ENCODE data around the gene CAPN7.
"Not testable (repeated sequence)": the region's sequence is repeated elsewhere in the genome, so short reads cannot be mapped to it uniquely, and the experiment has no call there.

The CAPN7 gene

GRCh38 chr3:15205934-15206661 lies at the start of gene CAPN7:
CAPN7 (plus strand) TSS chr3:15206246; CDS start chr3:15206496, 250 bp downstream.
- DNase-seq = peak; percentile 95

GRCh38 chr3:15157441-15157840 lies 48.6 kb upstream of the CAPN7 start:
- no peak for DNase-seq

- DNase-seq = no peak
These were observed 46.4 kb upstream of the CAPN7 start for GRCh38 chr3:15159501-15160136.

- no peak for DNase-seq
These were observed 45.4 kb upstream of the CAPN7 start for GRCh38 chr3:15160662-15161061.

- DNase-seq = no peak
These were observed 44.9 kb upstream of the CAPN7 start for GRCh38 chr3:15161133-15161532.

GRCh38 chr3:15163656-15164055 lies 42.4 kb upstream of the CAPN7 start:
- not testable (repeated sequence) for DNase-seq

GRCh38 chr3:15164340-15164739 lies 41.7 kb upstream of the CAPN7 start:
- DNase-seq = no peak

GRCh38 chr3:15165061-15165460 lies 41.0 kb upstream of the CAPN7 start:
- DNase-seq = no peak

- DNase-seq = not testable (repeated sequence)
These were observed 39.7 kb upstream of the CAPN7 start for GRCh38 chr3:15166391-15166790.

GRCh38 chr3:15171096-15171495 lies 35.0 kb upstream of the CAPN7 start:
- no peak for DNase-seq

GRCh38 chr3:15172806-15173205 lies 33.2 kb upstream of the CAPN7 start:
- DNase-seq = no peak

GRCh38 chr3:15174953-15175352 lies 31.1 kb upstream of the CAPN7 start:
- no peak for DNase-seq

GRCh38 chr3:15175605-15176004 lies 30.4 kb upstream of the CAPN7 start:
- DNase-seq = no peak

GRCh38 chr3:15180042-15180611 lies 25.9 kb upstream of the CAPN7 start:
- no peak for DNase-seq

- DNase-seq = no peak
These were observed 24.5 kb upstream of the CAPN7 start for GRCh38 chr3:15181511-15181910.

GRCh38 chr3:15181963-15182362 lies 24.1 kb upstream of the CAPN7 start:
- DNase-seq = no peak

GRCh38 chr3:15183011-15183410 lies 23.0 kb upstream of the CAPN7 start:
- DNase-seq = no peak

GRCh38 chr3:15185404-15185803 lies 20.6 kb upstream of the CAPN7 start:
- no peak for DNase-seq

- DNase-seq = no peak
These were observed 20.0 kb upstream of the CAPN7 start for GRCh38 chr3:15186101-15186476.

GRCh38 chr3:15186477-15187164 lies 19.4 kb upstream of the CAPN7 start:
- DNase-seq = not testable (repeated sequence)

- DNase-seq = no peak
These were observed 8.6 kb upstream of the CAPN7 start for GRCh38 chr3:15197340-15198029.

- DNase-seq = no peak
These were observed 7.4 kb upstream of the CAPN7 start for GRCh38 chr3:15198686-15199085.

- no peak for DNase-seq
These were observed 6.4 kb upstream of the CAPN7 start for GRCh38 chr3:15199493-15200105.
